A549 (cell line): ENCODE data around the gene BCO1.

Source experiments
- CBX2 ChIP-seq: fragments of 200-600 bp; sonication (generic); IDR thresholded peaks from 2 replicates; pipeline ENCODE4 v1.6.1; 2016; ENCODE audit warnings: low read depth, mild to moderate bottlenecking, borderline replicate concordance
- CHD4 ChIP-seq: fragments of 200-600 bp; sonication (generic); IDR thresholded peaks from 2 replicates; pipeline ENCODE4 v1.6.1; 2016; ENCODE audit warnings: antibody characterized with exemption, mild to moderate bottlenecking, borderline replicate concordance
- CTCF ChIP-seq: fragments of >200 bp; sonication (Bioruptor Twin); formaldehyde crosslinking; IDR thresholded peaks from 3 replicates; pipeline ENCODE4 v1.5.1; 2016
- EHMT2 ChIP-seq: fragments of 200-600 bp; sonication (generic); IDR thresholded peaks from 2 replicates; pipeline ENCODE4 v1.6.1; 2016; ENCODE audit warnings: antibody characterized with exemption, low read depth, mild to moderate bottlenecking, moderate library complexity
- EP300 ChIP-seq, 2 experiments: fragments of >200 bp; sonication (Bioruptor Twin); formaldehyde crosslinking; IDR thresholded peaks; 2 replicates in 1 of 2; 3 replicates in 1 of 2; pipeline ENCODE4 v1.6.1; 2016 to 2017
- FOSB ChIP-seq: fragments of 250-450 bp; sonication (Bioruptor Pico); IDR thresholded peaks from 2 replicates; pipeline ENCODE4 v1.5.0; 2020; ENCODE audit warnings: mild to moderate bottlenecking, moderate library complexity
- GATA3 ChIP-seq: IDR thresholded peaks from 2 replicates; pipeline ENCODE4 v1.6.1; 2012; ENCODE audit warnings: borderline replicate concordance
- KDM1A ChIP-seq: fragments of 200-600 bp; sonication (generic); IDR thresholded peaks from 2 replicates; pipeline ENCODE4 v1.6.1; 2016; ENCODE audit warnings: low read depth, mild to moderate bottlenecking
- REST ChIP-seq: fragments of 200-600 bp; sonication (generic); IDR thresholded peaks from 2 replicates; pipeline ENCODE4 v1.6.1; 2016; ENCODE audit warnings: antibody characterized with exemption, mild to moderate bottlenecking, moderate library complexity
- RFX5 ChIP-seq: fragments of 450-650 bp; IDR thresholded peaks from 2 replicates; pipeline ENCODE4 v1.7.1; 2014; ENCODE audit warnings: antibody characterized with exemption, mild to moderate bottlenecking, moderate library complexity
- SMC3 ChIP-seq: fragments of >200 bp; sonication (Bioruptor Twin); formaldehyde crosslinking; IDR thresholded peaks from 3 replicates; pipeline ENCODE4 v1.6.1; 2018; ENCODE audit warnings: inconsistent platforms
- TP53 ChIP-seq: fragments of 250-450 bp; sonication (Bioruptor Pico); IDR thresholded peaks from 2 replicates; pipeline ENCODE4 v1.5.0; 2021; ENCODE audit warnings: mild to moderate bottlenecking, moderate library complexity
- ZNF302 ChIP-seq: fragments of 250-450 bp; sonication (Bioruptor Pico); IDR thresholded peaks from 2 replicates; pipeline ENCODE4 v1.9.0; 2021; ENCODE audit warnings: inconsistent platforms, mild to moderate bottlenecking, moderate library complexity

GRCh38 chr16:81216706-81217105 is 21.8 kb upstream of the BCO1 start:
- no peak for TF ChIP-seq FOSB (CRISPR knock-in tag)
- no peak for TF ChIP-seq CTCF
- no peak for TF ChIP-seq EP300 (IDR thresholded peaks at IDR 0.05)
- no peak for TF ChIP-seq SMC3
- no peak for TF ChIP-seq CHD4
- no peak for TF ChIP-seq TP53
- no peak for TF ChIP-seq RFX5
- no peak for TF ChIP-seq KDM1A
- no peak for TF ChIP-seq ZNF302 (CRISPR knock-in tag)
- no peak for TF ChIP-seq REST
- no peak for TF ChIP-seq GATA3
- TF ChIP-seq CBX2, result no peak
- TF ChIP-seq EHMT2, result no peak
